HAP-1 (cell line): ENCODE data around the gene FRMD1.

ENCODE experiments used
- DNase-seq, 2 experiments: peaks; one replicate each; pipeline ENCODE4 v3.0.0-alpha.2; 2016 to 2020; ENCODE audit warnings: low spot score in 2 of 2
- H3K27me3 ChIP-seq: fragments of 250-450 bp; sonication (Bioruptor Pico); 2 replicates; pipeline ENCODE4 v1.5.1; 2020; ENCODE audit warnings: low read depth, mild to moderate bottlenecking, moderate library complexity
- H3K36me3 ChIP-seq: fragments of 250-450 bp; sonication (Bioruptor Pico); replicated peaks from 2 replicates; pipeline ENCODE4 v1.5.1; 2020; ENCODE audit warnings: mild to moderate bottlenecking
- H3K4me1 ChIP-seq: fragments of 250-450 bp; sonication (Bioruptor Pico); 2 replicates; pipeline ENCODE4 v1.5.1; 2020; ENCODE audit warnings: mild to moderate bottlenecking
- H3K4me3 ChIP-seq: fragments of 250-450 bp; sonication (Bioruptor Pico); 2 replicates; pipeline ENCODE4 v1.5.1; 2020; ENCODE audit warnings: mild to moderate bottlenecking, moderate library complexity
- H3K9me3 ChIP-seq: fragments of 250-450 bp; sonication (Bioruptor Pico); 2 replicates; pipeline ENCODE4 v1.5.1; 2020; ENCODE audit warnings: mild to moderate bottlenecking, moderate library complexity
- in situ Hi-C: fragments of 300-500 bp; cut with MboI; formaldehyde crosslinking; loops from 3 replicates; pipeline ENCODE4 v1.14.3; 2020; ENCODE audit warnings: low sequenced_read_pairs, inconsistent platforms, mixed read lengths

The FRMD1 gene

GRCh38 chr6:168013250-168013915, 65.6 kb downstream of the FRMD1 start:
- no peak for DNase-seq
- in situ Hi-C loops: no loop called here
- no peaks in the 10 kb centered on the region for H3K36me3 ChIP-seq
- no peaks in the 10 kb centered on the region for H3K4me1 ChIP-seq
- no peaks in the 10 kb centered on the region for H3K27me3 ChIP-seq
- H3K4me3 ChIP-seq: no peak overlapping the region
- H3K9me3 ChIP-seq: 0 out of 2 replicates have a peak, but pooled peaks cover 2% of the 10 kb centered on the region

DNA sequence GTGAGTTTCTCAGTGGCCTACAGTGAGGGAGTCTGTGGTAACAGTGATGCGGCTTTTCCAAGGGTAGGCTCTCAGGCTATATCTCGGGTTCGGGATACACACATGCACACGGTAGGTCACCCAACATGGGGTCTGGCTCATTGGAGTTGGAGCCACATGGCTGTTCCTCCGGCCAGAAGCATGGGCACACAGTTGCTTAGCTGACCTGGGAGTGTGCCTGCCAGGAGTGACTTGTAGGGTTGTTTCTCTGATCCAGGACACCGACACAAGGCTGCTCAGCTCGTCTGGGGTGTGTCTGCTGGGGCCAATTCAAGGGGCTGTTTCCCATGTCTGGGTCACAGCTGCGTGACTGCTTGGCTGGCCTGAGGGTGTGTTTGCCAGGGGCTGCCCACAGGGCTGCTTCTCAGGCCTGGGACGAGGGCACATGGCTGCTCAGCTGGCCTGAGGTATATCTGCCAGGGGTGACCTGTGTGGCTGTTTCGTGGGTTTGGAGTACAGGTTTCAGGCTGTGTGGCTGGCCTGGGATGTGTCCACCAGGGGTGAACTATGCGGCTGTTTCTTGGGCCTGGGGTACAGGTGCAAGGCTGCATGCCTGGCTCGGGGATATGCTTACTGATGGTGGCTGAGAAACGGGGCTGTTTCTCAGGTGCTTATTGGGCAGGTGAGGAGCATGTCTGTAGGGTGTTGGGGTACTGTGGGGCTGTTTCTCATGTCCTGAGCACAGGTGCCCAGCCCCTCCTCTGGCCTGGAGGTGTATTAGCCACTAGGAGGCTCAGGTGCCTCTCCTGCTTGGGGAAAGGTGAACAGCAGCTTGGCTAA, 66.4 kb downstream of the FRMD1 start:
- Histone ChIP-seq H3K4me1 (no peaks in the 10 kb centered on the region), H3K27me3 (no peaks in the 10 kb centered on the region), H3K4me3 (no peak overlapping the region), H3K9me3 (0 out of 2 replicates have a peak, but pooled peaks cover 2% of the 10 kb centered on the region), H3K36me3 (no peaks in the 10 kb centered on the region)
- in situ Hi-C loops: no loop called here
- DNase-seq: no peak

DNA sequence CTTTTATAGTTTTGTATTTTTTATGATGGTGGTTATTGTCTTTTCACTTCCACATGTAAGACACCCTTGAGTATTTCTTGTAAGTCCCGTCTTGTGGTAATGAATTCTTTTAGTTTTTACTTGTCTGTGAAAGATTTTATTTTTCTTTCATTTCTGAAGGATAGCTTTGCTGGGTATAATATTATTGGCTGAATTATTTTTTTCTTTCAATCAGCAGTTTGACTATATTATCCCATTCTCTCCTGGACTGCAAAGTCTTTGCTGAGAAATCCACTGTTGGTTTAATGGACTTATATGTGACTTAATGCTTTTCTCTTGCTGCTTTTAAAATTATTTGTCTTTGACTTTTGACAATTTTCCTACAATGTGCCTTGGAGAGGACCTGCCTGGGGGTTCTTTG, 67.7 kb downstream of the FRMD1 start:
- Histone ChIP-seq H3K36me3 (no peaks in the 10 kb centered on the region), H3K9me3 (0 out of 2 replicates have a peak, but pooled peaks cover 2% of the 10 kb centered on the region), H3K27me3 (no peaks in the 10 kb centered on the region), H3K4me3 (no peak overlapping the region), H3K4me1 (no peaks in the 10 kb centered on the region)
- in situ Hi-C loops: no loop called here
- DNase-seq: no peak

DNA sequence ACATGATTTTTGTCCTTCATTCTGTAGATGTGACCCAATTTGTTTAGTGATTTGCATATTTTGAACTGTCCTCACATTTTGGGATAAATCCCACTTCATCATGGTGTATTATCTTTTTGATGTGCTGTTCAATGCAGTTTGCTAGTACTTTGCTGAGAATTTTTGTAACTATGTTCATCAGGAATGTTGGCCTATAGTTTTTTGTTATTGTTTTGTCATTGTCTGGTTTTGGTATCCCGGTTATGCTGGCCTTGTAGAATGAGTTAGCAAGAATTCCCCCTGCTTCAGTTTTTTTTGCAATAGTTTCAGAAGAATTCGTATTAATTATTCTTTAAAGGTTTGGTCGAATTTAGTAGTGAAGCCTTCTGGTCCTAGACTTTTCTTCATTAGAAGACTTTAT, 69.7 kb downstream of the FRMD1 start:
- Histone ChIP-seq H3K4me3 (no peak overlapping the region), H3K9me3 (0 out of 2 replicates have a peak, but pooled peaks cover 2% of the 10 kb centered on the region), H3K4me1 (no peaks in the 10 kb centered on the region), H3K27me3 (no peaks in the 10 kb centered on the region), H3K36me3 (no peaks in the 10 kb centered on the region)
- no peak for DNase-seq
- in situ Hi-C loops: no loop called here

GRCh38 chr6:168007592-168008338, 71.2 kb downstream of the FRMD1 start:
- no peak for DNase-seq
- Histone ChIP-seq H3K36me3 (no peaks in the 10 kb centered on the region), H3K4me1 (no peaks in the 10 kb centered on the region), H3K9me3 (0 out of 2 replicates have a peak, but pooled peaks cover 2% of the 10 kb centered on the region), H3K4me3 (no peak overlapping the region), H3K27me3 (no peaks in the 10 kb centered on the region)
- in situ Hi-C loops: no loop called here

DNA sequence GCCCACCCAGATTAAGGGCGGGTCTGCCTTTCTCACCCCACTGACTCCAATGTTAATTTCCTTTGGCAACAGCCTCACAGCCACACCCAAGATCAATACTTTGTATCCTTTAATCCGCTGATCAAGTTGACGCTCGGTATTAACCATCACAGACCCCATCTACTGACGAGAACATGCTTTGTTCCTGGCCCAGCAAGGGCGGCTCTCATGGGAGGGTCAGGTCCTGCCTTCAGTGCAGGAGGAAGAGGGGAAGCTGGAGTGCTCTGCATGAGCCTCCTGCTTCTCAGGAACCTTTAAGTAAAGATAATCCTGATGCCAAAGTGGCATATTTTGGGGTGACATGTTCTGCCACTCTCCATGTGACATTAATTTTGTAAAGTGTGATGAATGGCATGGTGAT, 73.2 kb downstream of the FRMD1 start:
- in situ Hi-C loops: no loop called here
- Histone ChIP-seq H3K9me3 (no peaks in the 10 kb centered on the region), H3K4me3 (no peak overlapping the region)

DNA sequence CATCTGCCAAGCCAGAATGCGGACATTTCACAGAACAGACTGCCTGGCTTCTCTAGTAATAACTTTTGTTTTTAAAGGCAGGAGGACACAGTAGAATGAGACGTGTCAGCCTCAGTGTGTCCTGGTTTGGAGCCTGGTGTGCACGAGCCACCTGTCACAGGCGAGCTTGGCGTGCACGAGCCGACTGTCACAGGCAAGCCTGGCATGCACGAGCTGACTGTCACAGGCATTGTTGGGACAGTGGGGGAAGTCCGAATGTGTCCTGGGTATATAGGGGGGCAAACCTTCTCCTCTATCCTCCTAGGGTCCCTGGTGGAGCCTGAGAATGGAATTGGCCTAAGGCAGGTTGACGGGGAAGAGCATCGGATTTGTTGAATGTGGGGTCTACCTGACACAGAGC, 74.1 kb downstream of the FRMD1 start:
- DNase-seq: no peak
- no peaks in the 10 kb centered on the region for H3K4me1 ChIP-seq
- no peaks in the 10 kb centered on the region for H3K36me3 ChIP-seq
- no peaks in the 10 kb centered on the region for H3K27me3 ChIP-seq
- no peaks in the 10 kb centered on the region for H3K9me3 ChIP-seq
- in situ Hi-C loops: no loop called here
- no peak overlapping the region for H3K4me3 ChIP-seq

More for the DNA sequence above, 73.2 kb downstream of the FRMD1 start:
- H3K4me1 ChIP-seq: no peaks in the 10 kb centered on the region
- DNase-seq: no peak
- no peaks in the 10 kb centered on the region for H3K36me3 ChIP-seq
- H3K27me3 ChIP-seq: no peaks in the 10 kb centered on the region

- in situ Hi-C loops: no loop called here
- H3K4me3 ChIP-seq: no peak overlapping the region
Measured at GRCh38 chr6:168004023-168004422, 75.0 kb downstream of the FRMD1 start.

More at GRCh38 chr6:168004023-168004422, 75.0 kb downstream of the FRMD1 start:
- Histone ChIP-seq H3K9me3 (no peaks in the 10 kb centered on the region), H3K27me3 (no peaks in the 10 kb centered on the region), H3K4me1 (no peaks in the 10 kb centered on the region), H3K36me3 (no peaks in the 10 kb centered on the region)
- no peak for DNase-seq
